GM19239 (cell line): ENCODE results near the gene RNF34.
"Not testable (repeated sequence)": the region's sequence is repeated elsewhere in the genome, so short reads cannot be mapped to it uniquely, and the experiment has no call there.

Source experiments
- DNase-seq: peaks from one replicate; pipeline ENCODE4 v3.0.0; 2011; ENCODE audit warnings: low spot score; ENCODE audit not compliant: insufficient read length
- FAIRE-seq: peaks from 2 replicates; lab custom pipeline; 2011; peaks lifted over from hg19 to GRCh38; lab: Jason Lieb, UNC

The RNF34 gene, protein sequence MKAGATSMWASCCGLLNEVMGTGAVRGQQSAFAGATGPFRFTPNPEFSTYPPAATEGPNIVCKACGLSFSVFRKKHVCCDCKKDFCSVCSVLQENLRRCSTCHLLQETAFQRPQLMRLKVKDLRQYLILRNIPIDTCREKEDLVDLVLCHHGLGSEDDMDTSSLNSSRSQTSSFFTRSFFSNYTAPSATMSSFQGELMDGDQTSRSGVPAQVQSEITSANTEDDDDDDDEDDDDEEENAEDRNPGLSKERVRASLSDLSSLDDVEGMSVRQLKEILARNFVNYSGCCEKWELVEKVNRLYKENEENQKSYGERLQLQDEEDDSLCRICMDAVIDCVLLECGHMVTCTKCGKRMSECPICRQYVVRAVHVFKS

DNA sequence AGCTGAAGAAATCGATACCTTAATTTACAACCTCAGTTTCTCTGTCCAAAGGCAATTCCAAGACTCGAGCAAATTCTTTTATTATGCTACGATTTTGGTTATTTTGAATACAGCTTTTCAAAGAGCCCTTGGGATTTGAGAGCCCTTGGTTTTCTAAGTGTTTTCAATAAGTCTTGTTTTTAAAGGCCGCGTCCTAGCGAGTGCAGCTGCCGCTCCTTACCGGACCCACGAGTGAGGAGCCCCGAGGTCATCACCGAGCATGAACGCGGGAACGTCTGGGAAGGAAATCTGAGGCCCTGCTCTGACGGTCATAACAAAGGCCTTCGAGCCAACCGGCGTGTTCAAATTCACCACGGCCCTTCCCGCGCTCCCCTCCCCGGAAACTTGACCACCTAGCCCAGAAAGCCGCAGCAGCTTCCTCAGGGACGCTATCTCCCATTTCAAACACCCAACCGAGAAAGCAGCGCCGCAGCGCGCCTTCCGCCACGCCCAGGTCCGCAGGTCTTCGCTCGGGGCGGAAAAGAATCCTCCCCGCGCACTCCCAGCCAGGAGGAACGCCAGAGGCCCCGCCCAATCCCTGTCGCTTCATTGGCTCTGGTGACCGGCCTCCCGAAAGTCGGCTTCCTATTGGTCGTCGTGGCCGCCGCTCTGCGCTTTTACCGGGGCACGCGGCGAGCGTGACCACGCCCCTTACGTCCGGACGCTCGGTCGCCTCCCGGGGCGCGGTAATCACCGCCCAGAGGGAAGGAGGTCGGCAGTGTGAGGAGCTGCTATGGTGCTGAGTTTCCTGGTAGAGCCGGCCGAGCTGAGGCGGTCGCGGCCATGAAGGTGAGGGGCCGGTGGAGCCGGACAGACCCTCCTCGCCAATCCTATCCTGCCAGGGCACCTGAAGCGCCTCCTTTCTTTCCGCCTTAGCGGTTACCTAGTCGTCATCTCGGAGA lies at the start of gene RNF34:
Gene RNF34 (plus strand): TSS at position 728 of the 941 bp plus-strand sequence. CDS start 95 bp downstream, at position 823.
- DNase-seq (peak; percentile 85), FAIRE-seq (peak; percentile 98)

DNA sequence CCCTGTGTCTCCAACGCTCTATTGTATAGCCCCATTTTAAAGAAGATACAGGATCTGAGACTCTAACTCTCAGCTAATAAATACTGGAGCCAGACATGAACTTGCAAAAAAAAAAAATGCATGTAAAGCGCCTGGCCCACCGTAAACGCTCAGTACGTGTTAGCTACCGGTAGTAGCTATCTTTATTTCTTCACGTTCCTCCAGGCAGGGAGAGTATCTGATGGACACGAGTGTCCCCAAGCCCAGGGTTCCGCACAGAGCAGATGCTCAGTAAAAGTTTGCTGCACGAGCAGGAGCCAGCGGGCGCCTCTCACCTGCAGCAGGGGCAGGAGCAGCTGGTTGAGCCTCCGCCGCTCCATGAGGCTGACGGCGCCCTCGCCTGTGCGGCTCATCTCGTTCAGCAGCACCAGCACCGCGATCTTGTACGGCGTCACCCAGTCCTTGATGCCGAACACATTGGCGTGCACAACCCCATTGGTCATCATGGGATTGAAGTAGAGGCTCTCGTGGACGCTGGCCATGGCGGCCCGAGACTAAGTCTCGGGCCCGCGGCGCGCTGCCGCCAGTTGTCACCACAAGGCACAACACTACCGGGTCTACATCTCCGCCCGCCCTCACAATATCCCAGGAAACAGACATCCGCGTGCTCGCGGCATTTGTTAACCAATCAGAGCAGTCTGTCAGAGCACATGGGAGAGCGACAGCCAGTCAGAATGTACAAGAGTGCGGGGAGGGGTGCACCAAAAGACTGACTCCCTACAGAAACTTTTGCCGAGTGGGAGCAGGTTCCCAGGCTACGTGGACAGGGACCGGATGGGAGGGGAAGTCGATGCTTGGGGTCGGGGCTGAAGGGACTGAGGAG lies 47.9 kb upstream of the RNF34 start, which contains the start of gene ANAPC5:
Gene ANAPC5 (minus strand): TSS at position 592 of the 862 bp plus-strand sequence. CDS start 71 bp downstream, at position 521.
- peak; percentile 97 for FAIRE-seq

DNA sequence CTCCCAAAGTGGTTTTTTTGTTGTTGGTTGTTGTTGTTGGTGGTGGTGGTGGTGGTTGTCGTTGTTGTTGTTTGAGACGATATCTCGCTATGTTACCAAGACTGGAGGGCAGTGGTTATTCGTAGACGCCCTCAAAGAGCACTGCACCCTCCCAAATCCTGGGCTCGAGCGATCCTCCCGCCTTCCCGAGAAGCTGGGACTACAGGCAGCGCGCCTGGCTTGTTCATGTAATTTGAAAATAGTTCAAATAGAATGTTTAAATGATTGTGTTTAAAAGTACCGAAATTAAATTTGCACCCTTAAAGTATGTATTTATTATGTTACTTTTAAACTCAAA lies 47.3 kb upstream of the RNF34 start:
- DNase-seq (no peak), FAIRE-seq (no peak)

More for the DNA sequence above, 47.9 kb upstream of the RNF34 start, which contains the start of gene ANAPC5:
- peak; percentile 89 for DNase-seq

DNA sequence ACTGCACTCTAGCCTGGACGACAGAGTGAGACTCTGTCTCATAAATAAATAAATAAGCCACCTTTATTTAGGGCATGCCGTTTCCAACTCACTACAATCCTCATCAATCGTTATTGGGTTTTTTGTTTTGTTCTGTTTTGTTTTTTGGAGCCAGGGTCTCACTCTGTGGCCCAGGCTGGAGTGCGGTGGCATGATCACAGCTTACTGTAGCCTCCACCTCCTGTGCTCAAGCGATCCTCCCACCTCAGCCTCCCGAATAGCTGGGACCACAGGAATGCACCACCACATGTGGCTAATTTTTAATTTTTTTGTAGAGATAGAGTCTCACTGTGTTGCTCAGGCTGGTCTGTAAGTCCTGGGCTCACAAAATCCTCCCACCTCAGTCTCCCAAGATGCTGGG lies 44.1 kb upstream of the RNF34 start:
- no peak for FAIRE-seq
- DNase-seq, result no peak

DNA sequence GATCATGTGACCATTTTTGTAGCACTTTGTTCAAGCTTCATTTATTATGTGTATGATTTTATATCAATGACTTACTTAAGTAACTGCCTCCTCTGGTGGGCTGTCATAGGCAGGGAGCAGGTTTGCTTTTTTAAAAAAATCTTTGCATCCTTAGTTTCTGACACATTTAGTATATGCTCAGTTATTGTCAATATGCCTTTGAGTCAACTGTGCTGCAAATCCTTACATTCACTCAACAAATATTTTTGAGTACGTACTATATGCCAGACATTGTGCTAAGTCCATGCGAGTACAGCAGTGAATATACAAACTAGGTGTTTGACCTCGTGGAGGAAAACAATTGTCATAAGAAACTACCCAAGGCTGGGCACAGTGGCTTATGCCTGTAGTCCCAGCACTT lies 43.3 kb upstream of the RNF34 start:
- DNase-seq (no peak), FAIRE-seq (no peak)

DNA sequence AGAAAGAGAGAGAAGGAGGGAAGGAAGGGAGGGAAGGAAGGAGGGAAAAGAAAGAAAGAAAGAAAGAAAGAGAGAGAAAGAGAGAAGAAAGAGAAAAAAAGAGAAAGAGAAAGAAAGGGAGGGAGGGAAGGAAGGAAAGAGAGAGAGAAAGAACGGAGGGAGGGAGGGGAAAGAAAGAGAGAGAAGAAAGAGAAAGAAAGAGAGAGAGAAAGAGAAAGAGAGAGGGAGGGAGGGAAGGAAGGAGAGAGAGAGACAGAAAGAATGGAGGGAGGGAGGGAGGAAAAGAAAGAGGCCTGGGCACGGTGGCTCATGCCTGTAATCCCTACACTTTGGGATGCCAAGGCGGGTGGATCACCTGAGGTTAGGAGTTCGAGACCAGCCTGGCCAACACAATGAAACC lies 42.6 kb upstream of the RNF34 start:
- no peak for FAIRE-seq

DNA sequence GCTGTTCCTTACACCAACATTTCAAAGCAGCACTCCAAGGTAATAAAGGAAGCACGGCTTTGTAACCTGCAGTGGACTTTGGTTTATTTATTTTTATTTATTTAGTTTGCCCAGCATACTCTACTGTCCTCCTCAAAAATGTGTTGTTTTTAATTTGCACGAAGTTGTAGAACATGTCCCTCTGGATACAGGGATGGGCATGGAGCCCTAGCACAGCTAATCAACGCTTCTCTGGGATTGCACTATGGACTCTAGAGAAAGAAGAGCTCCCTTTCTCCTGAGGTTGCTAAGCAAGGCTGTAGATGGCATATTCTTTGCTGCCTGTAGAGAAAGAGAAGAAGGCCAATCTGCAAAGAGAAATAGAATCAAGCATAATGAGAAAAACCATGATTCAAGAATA lies 41.8 kb upstream of the RNF34 start:
- no peak for FAIRE-seq
- no peak for DNase-seq

More for the DNA sequence above, 42.6 kb upstream of the RNF34 start:
- no peak for DNase-seq

DNA sequence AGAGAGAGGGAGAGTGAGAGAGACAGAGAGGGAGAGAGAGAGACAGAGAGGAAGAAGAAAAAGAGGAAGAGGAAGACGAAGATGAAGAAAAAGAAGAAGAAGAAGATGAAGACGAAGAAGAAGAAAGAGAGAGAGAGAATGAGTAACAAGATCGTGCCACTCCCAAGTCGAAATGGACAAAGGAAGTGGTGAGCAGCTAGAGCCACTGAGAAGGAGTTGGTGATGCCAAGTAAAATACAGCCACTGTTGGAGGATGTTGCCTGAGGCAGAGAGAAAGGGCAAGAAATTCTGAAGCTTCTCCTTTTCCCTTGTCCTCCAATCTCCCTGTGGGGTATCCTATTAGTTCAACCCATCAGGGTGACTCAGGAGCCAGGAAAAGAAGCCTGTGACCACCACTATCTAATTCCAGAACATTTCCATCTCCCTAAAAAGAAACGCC lies 35.2 kb upstream of the RNF34 start:
- DNase-seq, result no peak

DNA sequence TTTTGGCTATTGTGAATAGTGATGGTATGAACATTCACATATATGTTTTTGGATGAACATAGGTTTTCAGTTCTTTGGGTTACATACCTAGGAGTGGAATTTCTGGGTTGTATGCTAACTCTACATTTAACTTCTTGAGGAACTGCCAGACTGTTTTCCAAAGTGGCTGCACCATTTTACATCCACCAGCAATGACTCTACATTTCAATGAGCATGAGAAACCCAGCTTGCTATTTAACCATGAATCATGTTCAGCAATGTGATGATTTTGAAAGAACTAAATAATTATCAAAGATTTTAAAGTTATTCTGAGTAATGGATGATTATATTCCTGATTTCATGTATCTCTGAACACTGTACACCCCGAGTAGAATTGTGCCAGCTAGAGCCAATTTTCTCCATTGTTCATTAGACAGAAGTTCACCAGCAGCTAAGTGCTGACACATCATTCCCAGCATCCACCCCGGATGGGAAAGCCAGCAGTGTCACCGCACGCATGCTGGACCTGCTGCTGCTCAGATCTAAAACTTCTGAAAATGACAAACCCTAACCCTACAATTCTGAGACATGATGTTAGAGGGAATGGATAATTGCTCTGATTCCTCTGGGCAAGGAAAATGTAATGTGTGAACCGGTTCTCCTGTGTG lies 34.4 kb upstream of the RNF34 start:
- no peak for DNase-seq

More for the DNA sequence above, 35.2 kb upstream of the RNF34 start:
- FAIRE-seq, result no peak

DNA sequence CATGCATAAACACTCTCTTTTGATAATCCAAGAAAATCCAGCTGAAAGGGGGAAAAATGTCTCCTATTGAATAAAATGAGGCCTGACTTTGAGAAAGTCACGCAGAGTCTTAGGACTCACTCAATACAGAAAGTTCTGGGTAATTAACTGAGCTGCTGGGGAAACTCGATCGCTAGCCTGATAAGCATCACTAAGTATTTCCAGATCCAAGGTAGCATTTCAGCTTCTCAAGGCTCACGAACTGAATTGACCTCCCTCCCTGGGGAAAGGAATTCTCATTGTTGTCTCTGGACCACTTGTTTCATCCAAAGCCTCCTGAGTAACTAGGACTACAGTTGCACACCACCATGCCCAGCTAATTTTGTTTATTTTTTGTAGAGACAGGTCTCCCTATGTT lies 33.9 kb upstream of the RNF34 start:
- no peak for DNase-seq
- no peak for FAIRE-seq

More for the DNA sequence above, 34.4 kb upstream of the RNF34 start:
- no peak for FAIRE-seq

DNA sequence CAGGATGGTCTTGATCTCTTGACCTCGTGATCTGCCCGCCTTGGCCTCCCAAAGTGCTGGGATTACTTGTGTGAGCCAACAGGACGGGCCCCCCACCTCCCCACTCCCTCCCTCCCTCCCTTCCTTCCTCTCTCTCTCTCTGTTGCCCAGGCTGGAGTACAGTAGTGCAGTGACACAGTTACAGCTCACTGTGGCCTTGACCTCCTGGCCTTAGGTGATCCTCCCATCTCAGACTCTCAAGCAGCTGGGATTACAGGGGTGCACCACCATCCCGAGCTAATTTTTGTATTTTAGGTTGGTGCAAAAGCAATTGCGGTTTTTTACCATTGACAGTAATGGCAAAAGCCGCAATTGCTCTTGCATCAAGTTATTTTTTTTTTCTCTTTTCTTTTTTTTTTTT lies 28.5 kb upstream of the RNF34 start:
- FAIRE-seq (no peak), DNase-seq (no peak)

DNA sequence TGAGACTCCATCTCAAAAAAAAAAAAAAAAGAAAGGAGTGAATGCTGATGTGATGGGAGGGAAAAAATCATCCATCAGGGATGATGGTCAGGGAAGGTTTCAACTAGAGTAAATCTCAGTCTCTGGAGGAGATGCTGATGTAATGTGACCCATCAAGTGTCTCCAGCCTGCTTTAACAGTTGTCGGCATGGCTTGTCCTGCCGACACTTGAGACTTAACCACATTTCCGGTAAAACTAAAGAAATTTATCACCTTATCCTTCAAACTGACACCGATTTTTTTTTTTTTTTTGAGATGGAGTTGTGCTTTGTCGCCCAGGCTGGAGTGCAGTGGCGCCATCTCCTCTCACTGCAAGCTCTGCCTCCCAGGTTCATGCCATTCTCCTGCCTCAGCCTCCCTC lies 26.2 kb upstream of the RNF34 start:
- no peak for DNase-seq

DNA sequence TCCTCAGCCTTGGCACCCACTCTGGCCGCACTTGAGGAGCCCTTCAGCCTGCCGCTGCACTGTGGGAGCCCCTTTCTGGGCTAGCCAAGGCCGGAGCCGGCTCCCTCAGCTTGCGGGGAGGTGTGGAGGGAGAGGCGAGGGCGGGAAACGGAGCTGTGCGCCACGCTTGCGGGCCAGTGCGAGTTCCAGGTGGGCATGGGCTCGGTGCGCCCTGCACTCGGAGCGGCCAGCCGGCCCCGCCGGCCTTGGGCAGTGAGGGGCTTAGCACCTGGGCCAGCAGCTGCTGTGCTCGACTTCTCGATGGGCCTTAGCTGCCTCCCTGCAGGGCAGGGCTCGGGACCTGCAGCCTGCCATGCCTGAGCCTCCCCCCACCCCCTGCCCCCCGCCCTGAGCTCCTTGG lies 25.6 kb upstream of the RNF34 start:
- not testable (repeated sequence) for DNase-seq, FAIRE-seq

More for the DNA sequence above, 26.2 kb upstream of the RNF34 start:
- no peak for FAIRE-seq

DNA sequence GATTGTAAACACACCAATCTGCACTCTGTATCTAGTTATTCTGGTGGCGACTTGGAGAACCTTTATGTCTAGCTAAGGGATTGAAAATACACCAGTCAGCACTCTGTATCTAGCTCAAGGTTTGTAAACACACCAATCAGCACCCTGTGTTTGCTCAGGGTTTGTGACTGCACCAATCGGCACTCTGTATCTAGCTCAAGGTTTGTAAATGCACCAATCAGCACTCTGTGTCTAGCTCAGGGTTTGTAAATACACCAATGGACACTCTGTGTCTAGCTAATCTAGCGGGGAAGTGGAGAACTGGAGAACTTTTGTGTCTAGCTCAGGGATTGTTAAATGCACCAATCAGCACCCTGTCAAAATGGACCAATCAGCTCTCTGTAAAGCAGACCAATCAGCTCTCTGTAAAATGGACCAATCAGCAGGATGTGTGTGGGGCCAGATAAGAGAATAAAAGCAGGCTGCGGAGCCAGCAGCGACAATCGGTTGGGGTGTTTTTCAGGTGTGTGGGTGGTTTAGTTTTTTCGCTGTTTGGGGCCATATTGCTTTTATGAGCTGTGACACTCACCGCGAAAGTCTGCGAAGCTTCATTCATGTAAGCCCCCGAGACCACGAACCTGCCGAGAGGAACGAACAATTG lies 24.9 kb upstream of the RNF34 start:
- DNase-seq, FAIRE-seq: not testable (repeated sequence)

DNA sequence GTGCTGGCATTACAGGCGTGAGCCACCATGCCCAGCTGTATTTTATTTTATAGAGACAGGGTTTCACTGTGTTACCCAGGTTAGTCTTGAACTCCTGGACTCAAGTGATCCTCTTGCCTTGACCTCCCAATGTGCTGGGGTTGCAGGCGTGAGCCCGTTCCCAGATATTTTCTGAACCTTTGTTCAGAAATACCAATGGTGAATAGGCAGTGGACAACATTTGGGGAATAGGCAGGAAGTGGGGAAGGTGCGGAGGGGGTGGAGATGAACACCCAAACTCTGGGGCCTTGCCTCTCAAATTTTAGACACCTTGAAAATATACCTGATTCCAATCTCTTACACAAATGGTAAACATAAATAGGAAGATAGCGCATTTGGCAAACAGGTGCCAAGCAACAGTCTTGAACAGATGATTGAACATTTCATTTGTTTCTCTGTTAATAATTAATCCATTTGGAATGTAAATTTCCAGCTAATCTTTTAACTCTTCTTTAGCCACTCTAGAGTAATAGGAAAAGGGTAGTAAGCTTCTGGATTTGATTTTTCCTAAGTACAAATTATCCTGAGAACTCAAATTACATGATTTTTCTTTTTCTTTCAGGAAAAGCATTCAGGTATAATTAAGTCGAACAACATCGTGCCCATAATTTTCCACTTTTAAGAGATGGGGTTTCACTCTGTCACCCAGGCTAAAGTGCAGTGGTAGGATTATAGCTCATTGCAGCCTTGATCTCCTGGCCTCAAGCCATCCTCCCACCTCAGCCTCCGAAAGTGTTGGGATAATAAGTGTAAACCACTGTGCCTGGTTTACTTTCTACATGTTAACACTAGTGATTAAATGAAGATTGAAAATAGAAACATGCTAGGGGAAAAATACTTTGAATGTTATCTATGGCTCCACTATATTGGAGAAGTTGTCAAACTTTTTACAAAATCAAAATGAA lies 22.9 kb upstream of the RNF34 start:
- no peak for DNase-seq
- no peak for FAIRE-seq

DNA sequence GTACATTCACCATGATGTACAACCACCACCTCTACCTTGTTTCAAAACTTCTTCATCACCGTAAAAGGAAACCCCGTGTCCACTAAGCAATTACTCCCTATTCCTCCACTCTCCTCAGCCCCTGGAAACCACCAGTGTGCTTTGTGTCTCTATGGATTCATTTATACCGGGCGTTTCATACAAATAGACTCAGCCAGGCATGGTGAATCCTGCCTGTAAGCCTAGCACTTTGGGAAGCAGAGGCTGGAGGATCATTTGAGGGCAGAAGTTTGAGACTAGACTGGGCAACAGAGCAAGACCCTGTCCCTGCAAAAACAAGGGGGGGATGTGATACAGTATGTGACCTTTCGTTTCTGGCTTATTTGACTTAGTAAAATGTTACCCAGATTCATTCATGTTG lies 21.2 kb upstream of the RNF34 start:
- DNase-seq, result no peak
- FAIRE-seq, result no peak

DNA sequence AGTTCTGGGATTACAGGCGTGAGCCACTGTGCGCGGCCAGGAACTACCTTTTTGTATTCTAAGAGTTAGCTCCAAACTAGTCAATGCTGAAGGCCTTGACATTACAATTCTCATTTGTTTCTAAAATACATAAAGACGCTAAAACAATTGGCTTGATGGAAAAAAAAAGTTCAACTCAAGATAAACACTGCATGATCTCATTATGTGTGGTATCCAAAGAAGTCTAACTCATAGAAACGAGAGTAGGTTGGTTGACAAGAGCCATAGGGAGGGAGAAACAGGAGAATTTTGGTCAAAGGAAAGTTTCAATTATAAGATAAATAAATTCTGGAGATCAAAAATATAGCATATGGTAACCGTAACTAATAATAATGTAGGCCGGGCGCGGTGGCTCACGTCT lies 20.0 kb upstream of the RNF34 start:
- DNase-seq, result no peak
- no peak for FAIRE-seq

DNA sequence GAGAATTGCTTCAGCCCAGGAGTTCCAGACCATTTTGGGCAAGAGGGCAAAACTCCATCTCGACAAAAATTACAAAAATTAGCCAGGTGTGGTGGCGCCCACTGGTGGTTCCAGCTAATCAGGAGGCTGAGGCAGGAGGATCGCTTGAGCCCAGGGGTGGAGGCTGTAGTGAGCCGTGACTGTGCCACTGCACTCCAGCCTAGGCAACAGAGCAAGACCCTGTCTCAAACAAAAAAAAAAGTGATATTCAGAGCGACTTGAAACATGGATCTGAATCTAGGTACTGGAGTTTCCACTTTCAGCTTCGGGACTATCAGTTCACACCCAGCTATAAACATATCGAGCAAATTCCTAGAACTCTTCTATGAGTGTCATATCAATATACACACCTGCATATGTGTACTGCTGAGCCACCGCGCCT lies 16.3 kb upstream of the RNF34 start:
- no peak for FAIRE-seq
- no peak for DNase-seq
